B cell (primary cell): ENCODE data around the gene LITAFD. TPM values are rescaled to one million over a fixed set of nuclear protein-coding genes. Genes with fewer than 3 reads are reported as not detected.

Experiments used
- ATAC-seq: fragments of 200-7000 bp; cut with Tn5 transposase; one replicate; pipeline ENCODE4 v1.10.0; 2021; ENCODE audit warnings: low read depth, mild to moderate bottlenecking, moderate number of reproducible peaks, moderate library complexity
- CTCF ChIA-PET: fragments of 350-600 bp; sonication (Branson Sonifier 250); formaldehyde crosslinking; loops from one replicate; lab custom pipeline; 2021; ENCODE audit warnings: antibody characterized with exemption, inconsistent platforms; lab: Charles Lee
- POLR2A ChIA-PET: fragments of 350-600 bp; sonication (Branson Sonifier 250); formaldehyde crosslinking; loops from one replicate; lab custom pipeline; 2021; ENCODE audit warnings: antibody characterized with exemption; lab: Charles Lee
- DNase-seq: peaks from one replicate; pipeline ENCODE4 v3.0.0; 2013
- H2AFZ ChIP-seq: 2 replicates; pipeline ENCODE4 v1.6.1; 2012; ENCODE audit warnings: mild to moderate bottlenecking, low read depth, low read length; ENCODE audit not compliant: insufficient read depth, poor library complexity, severe bottlenecking
- H3K27ac ChIP-seq, 2 donors: 1 replicate in 1 of 2; 2 replicates in 1 of 2; pipeline ENCODE4 v1.5.1; 2012 to 2013; ENCODE audit warnings: low read length in 2 of 2, mild to moderate bottlenecking in 2 of 2, moderate library complexity in 1 of 2
- H3K27me3 ChIP-seq, 4 experiments: fragments of 200-600 bp in 1 of 4; sonication (generic) in 1 of 4; replicated peaks in 1 of 4; 1 replicate in 2 of 4; 2 replicates in 2 of 4; pipeline versions ENCODE4 v1.6.1 to v1.7.0; 2013 to 2016; ENCODE audit warnings: low read length in 3 of 4, mild to moderate bottlenecking in 2 of 4, mixed read lengths in 1 of 4, moderate library complexity in 1 of 4; ENCODE audit not compliant: insufficient read depth in 4 of 4, control insufficient read depth in 3 of 4; ENCODE audit errors: control extremely low read depth in 1 of 4
- H3K36me3 ChIP-seq, 2 experiments: replicated peaks in 1 of 2; 1 replicate in 1 of 2; 2 replicates in 1 of 2; pipeline versions ENCODE4 v1.6.1 to v1.7.1; 2013; ENCODE audit warnings: low read length in 1 of 2; ENCODE audit not compliant: insufficient read depth in 2 of 2, control insufficient read depth in 1 of 2; ENCODE audit errors: control extremely low read depth in 1 of 2, extremely low read depth in 1 of 2
- H3K4me1 ChIP-seq, 2 donors: fragments of 200-600 bp in 1 of 2; sonication (generic) in 1 of 2; 1 replicate in 1 of 2; 2 replicates in 1 of 2; pipeline versions ENCODE4 v1.5.1 to v1.6.1; 2013 to 2017; ENCODE audit warnings: low read length in 2 of 2; ENCODE audit not compliant: control insufficient read depth in 2 of 2, insufficient read depth in 2 of 2
- H3K4me2 ChIP-seq: replicated peaks from 2 replicates; pipeline ENCODE3; 2012; ENCODE audit warnings: mild to moderate bottlenecking, low read depth, low read length; ENCODE audit not compliant: poor library complexity, severe bottlenecking
- H3K4me3 ChIP-seq, 5 experiments: fragments of 200-600 bp in 1 of 5; sonication (generic) in 1 of 5; 1 replicate in 3 of 5; 2 replicates in 2 of 5; pipeline versions ENCODE4 v1.5.1 to v1.7.0; 2011 to 2016; ENCODE audit warnings: low read length in 4 of 5, mild to moderate bottlenecking in 4 of 5, low read depth in 2 of 5, control low read depth in 1 of 5, moderate library complexity in 1 of 5; ENCODE audit not compliant: insufficient read depth in 1 of 5; ENCODE audit errors: control extremely low read depth in 1 of 5, extremely low read depth in 1 of 5
- H3K79me2 ChIP-seq: fragments of 200-600 bp; sonication (generic); one replicate; pipeline ENCODE4 v1.6.0; 2016; ENCODE audit warnings: low read length; ENCODE audit not compliant: control insufficient read depth, insufficient read depth
- H3K9ac ChIP-seq: fragments of 200-600 bp; sonication (generic); 2 replicates; pipeline ENCODE4 v1.6.1; 2017; ENCODE audit warnings: mild to moderate bottlenecking, low read length, moderate library complexity
- H3K9me3 ChIP-seq, 3 donors: one replicate each; pipeline versions ENCODE4 v1.6.1 to v1.7.1; 2013; ENCODE audit warnings: low read length in 2 of 3; ENCODE audit not compliant: control insufficient read depth in 2 of 3, insufficient read depth in 1 of 3; ENCODE audit errors: control extremely low read depth in 1 of 3
- H4K20me1 ChIP-seq: 2 replicates; pipeline ENCODE4 v1.6.0; 2012; ENCODE audit warnings: mild to moderate bottlenecking, low read length; ENCODE audit not compliant: insufficient read depth, control insufficient read depth, poor library complexity, severe bottlenecking
- H3K27ac Mint-ChIP-seq: one replicate; pipeline ENCODE4 v1.8.0; 2021; ENCODE audit warnings: mixed read lengths
- H3K27me3 Mint-ChIP-seq: one replicate; pipeline ENCODE4 v1.8.0; 2021; ENCODE audit warnings: mixed read lengths
- H3K4me1 Mint-ChIP-seq: one replicate; pipeline ENCODE4 v1.8.0; 2021; ENCODE audit warnings: mixed read lengths
- H3K4me3 Mint-ChIP-seq: one replicate; pipeline ENCODE4 v1.8.0; 2021; ENCODE audit warnings: mixed read lengths
- H3K9me3 Mint-ChIP-seq: one replicate; pipeline ENCODE4 v1.8.0; 2022; ENCODE audit warnings: mixed read lengths; ENCODE audit not compliant: insufficient read depth
- CTCF ChIP-seq: fragments of 200-600 bp; IDR thresholded peaks from one replicate; pipeline ENCODE4 v1.8.0; 2022; ENCODE audit warnings: antibody characterized with exemption, mild to moderate bottlenecking
- EZH2 ChIP-seq: IDR thresholded peaks from 2 replicates; pipeline ENCODE4 v1.6.1; 2012; ENCODE audit warnings: borderline replicate concordance, low read depth, mild to moderate bottlenecking, moderate library complexity, low read length; ENCODE audit not compliant: insufficient read depth, poor library complexity, severe bottlenecking
- WGBS: methylation state at CpG from one replicate; pipeline ENCODE4 v1.1.5; 2013; ENCODE audit warnings: missing lambda C conversion rate; ENCODE audit not compliant: insufficient coverage; 5-methylcytosine and 5-hydroxymethylcytosine counted together
- intact Hi-C: fragments of 100-400 bp; cut with micrococcal nuclease; formaldehyde crosslinking; loops from one replicate; pipeline ENCODE4 v1.10.0; 2022
- polyA plus RNA-seq: library from polyadenylated mRNA; depleted of rRNA; stranded (reverse); fragments of >200 nt; gene quantifications from 2 replicates; pipeline ENCODE4 v1.2.3, GENCODE V29; 2012
- total RNA-seq, 2 donors: library from RNA; stranded (reverse); fragments of 120-200 nt in 1 of 2; gene quantifications; 1 replicate in 1 of 2; 2 replicates in 1 of 2; pipeline versions ENCODE4 v1.2.3 to v1.2.4, GENCODE V29; 2013 to 2022

LITAFD gene
- total and polyA plus RNA-seq, 2 donors (not counting 1 experiment from before 2014, with no cell fraction given), result not detected

GRCh38 chr16:8845699-8846298, 36.4 kb upstream of the LITAFD start:
- POLR2A ChIA-PET, result interaction anchor here (0.6 kb wide), 1 partner anchor 288 kb away, joined by 5 read pairs; no protein-coding TSS in a partner anchor
- no peak overlapping the region for H3K27ac Mint-ChIP-seq
- CTCF ChIA-PET, result interaction anchor here (0.6 kb wide), 1 partner anchor 316 kb away, joined by 5 read pairs; no protein-coding TSS in a partner anchor

More at GRCh38 chr16:8845699-8846298, 36.4 kb upstream of the LITAFD start:
- Mint-ChIP-seq H3K4me3 (no peak overlapping the region), H3K4me1 (peaks cover 11% of the 10 kb centered on the region), H3K27me3 (no peaks in the 10 kb centered on the region), H3K9me3 (no peaks in the 10 kb centered on the region)
- Histone ChIP-seq H3K27me3 (no peaks in the 10 kb centered on the region), H3K9ac (no peak overlapping the region), H3K9me3 (no peaks in the 10 kb centered on the region), H3K36me3 (peaks cover 0 to 11% of the 10 kb centered on the region in 2 experiments), H2AFZ (no peak overlapping the region), H3K4me3 (no peak overlapping the region), H3K4me1 (peaks cover 7 to 9% of the 10 kb centered on the region in 2 donors), H3K27ac (no peak overlapping the region), H4K20me1 (peaks cover 12% of the 10 kb centered on the region), H3K79me2 (no peaks in the 10 kb centered on the region), H3K4me2 (no peak overlapping the region)
- no peak for DNase-seq
- no peak for TF ChIP-seq EZH2
- no peak for TF ChIP-seq CTCF
- WGBS, result 100% methylated on average over 5 of the region's 7 CpGs
- ATAC-seq, result no peak
- intact Hi-C loops, result no loop called here
